NCI-H128 (cell line): ENCODE data around the gene GDAP2.
"Not testable (repeated sequence)": the region's sequence is repeated elsewhere in the genome, so short reads cannot be mapped to it uniquely, and the experiment has no call there.

Source experiments
- DNase-seq: peaks from one replicate; lab custom pipeline; 2025; ENCODE audit not compliant: unreplicated experiment; lab: John Stamatoyannopoulos, UW

Gene GDAP2

DNA sequence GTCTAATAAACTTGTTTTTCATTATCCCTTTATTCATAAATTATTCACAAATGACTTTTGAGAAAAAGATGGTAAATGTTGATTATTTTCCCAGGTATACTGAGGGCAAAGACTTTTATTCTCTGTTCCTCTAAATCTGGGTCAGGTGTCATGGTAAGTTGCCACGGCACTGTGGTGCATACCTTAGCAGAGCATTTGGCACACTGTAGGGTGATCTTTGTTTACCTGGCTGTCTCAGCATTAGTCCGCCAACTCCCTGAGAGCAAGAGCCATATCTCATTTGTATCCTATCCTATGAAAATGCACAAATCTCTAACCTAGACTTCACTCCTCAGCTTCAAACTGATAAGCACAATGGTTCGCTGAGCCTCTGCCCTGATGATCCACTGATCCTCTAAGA, 24.9 kb downstream of the GDAP2 start:
- DNase-seq = no peak

DNA sequence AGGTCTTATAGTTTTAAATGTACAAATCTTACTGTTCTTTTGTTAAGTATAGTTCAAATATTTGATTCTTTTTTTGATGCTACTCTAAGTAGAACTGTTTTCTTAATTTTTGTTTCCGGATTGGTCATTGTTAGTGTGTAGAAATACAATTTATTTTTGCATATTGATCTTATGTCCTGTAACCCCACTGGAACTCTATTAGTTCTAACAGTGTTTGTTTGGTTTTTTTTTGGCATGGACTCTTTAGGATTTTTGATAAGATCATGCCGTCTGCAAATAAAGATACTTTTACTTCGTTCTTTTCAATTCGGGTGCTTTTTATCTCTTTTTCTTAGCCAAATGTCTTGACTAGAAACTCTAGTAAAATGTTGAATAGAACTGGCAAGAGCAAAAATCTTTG, 26.5 kb downstream of the GDAP2 start:
- DNase-seq = no peak

DNA sequence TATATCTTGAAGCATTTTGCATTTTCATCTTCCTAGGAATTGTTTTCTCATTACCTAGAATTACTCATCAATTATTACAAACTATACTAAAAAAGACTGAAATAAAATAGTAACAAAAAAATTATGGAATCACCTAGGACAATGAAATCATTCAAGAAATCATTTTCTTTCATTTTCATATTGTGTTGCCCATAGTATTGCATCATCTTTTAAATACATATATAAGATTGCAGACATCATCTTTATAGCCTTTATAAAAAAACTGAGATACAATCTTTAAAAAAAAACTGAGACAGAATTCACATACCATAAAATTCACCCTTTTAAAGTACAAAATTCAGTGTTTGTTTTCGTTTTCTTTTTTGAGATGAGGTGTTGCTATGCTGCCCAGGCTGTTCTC, 29.6 kb downstream of the GDAP2 start:
- DNase-seq = no peak

DNA sequence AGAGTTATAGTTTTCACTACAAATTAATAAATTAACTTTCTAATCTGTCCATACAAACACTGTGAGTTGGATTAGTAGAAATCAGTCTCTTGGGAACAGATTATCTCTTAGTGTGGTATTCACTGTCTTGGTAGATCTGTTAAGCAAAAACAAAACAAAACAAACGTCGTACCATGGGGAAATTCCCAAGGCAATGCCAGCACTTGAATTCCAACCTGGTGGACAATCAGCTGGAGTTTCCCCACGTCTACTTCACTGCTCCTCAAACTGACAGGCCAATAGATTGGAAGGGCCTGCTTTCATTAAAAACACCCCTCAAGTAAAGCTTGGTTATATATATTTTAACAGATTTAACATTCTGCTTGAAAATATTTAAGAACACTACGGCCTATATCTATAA, 31.9 kb downstream of the GDAP2 start:
- DNase-seq = no peak

DNA sequence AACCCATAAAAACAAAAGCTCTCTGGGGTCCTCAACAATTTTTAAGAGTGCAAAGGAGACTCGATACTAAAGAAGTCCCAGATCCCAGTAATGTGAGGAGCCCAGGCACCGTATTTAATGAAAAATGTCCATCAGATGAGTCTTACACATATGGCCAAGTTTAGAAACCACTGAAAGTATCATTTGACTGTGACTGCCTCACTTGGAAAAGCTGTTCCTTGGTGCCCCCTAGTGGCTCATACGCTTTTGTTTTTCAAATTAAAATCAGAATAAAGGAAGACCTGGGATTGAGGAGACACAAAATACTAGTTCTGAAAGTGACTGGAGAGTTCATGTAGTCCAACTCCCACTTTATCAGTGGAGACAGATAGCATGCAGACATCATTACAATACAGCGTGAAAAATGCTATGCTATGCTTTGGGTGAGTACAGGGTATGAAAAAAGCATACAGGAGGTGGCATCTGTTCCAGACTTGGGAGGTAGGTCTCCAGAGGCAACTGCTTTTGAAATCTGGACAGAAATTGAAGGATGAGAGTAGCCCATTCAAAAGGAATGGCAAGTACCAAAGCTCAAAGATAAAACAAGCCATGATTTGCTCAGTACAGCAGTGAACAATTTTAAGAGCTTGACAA, 33.8 kb downstream of the GDAP2 start:
- peak; percentile 52 for DNase-seq

DNA sequence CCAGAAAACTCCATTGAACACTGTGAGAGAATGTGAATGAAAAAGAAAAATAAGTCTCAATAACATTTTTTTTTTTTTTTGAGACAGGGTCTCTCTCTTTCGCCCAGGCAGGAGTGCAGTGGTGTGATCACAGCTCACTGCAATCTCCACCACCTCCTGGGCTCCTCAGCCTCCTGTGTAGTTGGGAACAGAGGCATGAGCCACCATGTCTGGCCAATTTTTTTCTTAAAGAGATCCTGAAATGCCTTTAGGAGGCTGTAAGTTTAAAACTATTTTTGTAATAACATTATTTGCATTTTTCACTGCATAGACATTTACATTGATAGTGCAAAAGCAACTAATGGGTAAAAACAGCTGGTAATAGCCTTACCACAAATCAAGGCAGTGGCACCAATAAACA, 35.3 kb downstream of the GDAP2 start:
- no peak for DNase-seq

DNA sequence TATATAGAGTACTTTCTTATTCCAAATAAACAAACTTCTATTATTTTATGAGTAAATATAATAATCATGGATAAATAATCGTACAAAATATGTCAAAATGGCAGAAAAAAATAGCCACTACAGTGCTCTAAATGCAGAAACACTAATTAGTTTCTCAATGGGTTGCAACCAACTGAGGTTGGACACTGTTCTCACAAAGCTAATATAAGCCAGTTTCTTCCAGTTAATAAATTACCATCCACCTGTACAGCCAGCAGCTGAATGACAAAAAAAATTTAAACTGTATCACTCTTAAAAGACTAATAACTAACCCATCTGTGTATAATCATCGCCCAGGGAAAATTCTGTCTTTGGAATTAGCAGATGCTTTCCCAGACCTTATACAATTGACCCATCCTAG, 36.9 kb downstream of the GDAP2 start:
- no peak for DNase-seq

DNA sequence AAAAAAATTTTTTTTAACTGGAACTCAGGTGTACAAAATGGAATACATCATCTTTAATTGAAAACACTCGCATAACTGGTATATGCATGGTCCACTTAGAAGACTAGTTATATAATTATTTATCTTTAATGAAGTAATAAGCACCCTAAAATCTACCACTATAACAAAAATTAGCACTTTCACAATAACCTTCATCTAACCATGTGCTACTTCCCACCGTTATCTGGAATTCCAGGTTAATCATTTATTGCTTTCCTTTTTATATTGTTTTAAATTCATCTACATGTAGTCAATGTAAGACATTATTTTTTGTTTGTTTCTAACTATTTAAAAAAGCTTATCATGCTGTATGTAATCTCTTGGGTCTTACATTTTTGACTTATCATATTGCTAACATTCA, 39.0 kb downstream of the GDAP2 start:
- DNase-seq = no peak

DNA sequence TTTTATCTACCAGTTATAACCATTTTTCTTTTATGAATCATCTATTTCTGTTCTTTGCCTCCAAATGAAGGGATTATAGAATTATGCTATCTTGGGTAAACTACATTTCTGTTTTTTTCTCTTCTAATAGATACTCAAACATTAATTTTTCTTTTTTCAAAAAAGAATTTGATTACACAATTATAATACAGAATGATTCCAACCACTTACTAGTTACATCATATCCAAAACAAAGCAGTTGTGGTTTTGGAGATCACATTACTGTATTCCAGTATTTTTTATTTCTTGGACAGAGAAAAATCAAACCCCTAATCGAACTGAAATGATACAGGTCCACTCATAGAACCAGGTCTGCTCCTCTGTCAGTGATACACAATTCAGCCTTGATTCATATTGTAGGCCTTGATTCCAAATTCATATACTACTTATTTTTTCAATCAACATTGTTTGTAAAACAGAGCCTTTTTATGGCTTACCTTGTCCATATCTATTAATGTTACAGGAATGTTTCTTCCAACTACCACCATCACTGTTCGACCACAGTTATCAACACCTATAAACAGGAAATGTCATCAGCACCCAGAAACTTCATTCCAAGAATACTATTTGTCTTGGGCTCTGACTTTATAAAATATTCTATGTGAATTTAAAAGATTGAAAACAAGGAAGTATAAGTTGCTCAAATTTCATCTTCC, 43.2 kb downstream of the GDAP2 start:
- no peak for DNase-seq

DNA sequence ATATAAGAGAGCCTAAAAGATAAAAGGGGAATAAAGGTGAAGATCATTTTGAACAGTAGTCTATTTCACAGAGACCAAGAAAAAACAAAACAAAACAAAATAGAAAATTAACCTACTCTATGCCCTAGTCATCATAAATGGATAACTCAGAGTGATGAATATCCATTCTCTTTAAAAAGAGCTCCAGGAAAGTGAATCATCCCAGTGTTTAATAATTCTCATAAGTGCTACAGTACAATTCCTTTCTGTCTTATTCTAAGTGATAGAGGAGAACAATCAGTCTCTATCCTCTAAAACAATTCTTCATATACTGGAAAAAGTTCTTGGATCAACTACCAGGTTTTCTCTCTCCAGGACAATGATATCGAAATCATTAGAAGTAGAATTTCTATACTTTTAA, 45.8 kb downstream of the GDAP2 start:
- DNase-seq = no peak

DNA sequence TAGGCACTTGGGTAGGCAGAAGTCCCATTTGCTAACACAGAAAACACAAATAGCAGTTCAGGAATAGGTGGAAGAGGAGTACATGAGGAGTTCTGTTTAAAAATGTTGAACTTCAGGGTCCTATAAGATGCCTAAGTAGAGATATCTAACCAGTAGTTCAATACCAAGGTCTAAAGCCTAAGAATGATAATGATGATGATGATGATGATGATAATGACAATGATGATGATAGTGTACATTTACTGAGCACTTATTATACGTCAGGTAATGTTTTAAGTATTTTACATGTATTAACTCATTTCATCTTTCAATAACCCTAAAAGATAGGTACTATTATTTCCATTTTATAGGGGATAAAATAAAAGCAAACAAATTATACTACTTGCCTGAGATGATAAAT, 50.1 kb downstream of the GDAP2 start:
- DNase-seq = no peak

DNA sequence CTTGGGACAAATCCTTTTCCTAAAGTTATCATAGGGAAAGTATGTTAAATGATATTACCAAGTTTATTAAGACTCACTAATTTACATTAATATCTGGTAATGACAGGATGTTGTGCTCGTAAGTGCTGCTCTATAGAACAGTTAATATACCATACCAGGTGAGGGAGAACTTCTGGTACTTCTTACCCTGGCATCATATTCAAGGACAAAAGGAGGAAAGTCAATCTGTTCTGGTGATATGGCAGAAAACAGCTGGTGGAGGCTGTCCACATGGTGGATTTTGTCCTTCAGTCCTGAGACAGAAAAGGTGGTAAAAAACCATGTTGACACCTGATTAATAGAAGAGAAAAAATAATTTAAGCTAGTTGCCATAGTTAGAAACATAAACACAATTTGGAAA, 51.6 kb downstream of the GDAP2 start:
- no peak for DNase-seq

DNA sequence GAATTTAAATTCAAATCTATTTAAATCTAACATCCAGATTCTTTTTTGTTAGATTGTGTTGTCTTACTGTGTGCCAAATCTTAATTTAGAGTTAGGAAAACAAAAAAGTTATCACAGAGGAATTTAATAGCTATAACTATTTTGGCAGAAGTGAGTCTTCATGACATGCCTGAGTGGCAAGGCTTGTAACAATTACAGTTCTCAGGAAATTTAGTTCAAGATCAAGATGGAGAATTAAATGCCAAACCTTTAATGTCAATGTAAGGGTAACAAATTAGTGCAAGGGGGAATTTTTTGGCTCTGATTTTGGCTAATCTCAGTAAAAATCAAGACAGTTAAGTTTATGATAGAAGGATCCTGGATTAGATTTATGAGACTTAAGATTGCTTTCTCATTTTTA, 58.4 kb downstream of the GDAP2 start:
- no peak for DNase-seq

DNA sequence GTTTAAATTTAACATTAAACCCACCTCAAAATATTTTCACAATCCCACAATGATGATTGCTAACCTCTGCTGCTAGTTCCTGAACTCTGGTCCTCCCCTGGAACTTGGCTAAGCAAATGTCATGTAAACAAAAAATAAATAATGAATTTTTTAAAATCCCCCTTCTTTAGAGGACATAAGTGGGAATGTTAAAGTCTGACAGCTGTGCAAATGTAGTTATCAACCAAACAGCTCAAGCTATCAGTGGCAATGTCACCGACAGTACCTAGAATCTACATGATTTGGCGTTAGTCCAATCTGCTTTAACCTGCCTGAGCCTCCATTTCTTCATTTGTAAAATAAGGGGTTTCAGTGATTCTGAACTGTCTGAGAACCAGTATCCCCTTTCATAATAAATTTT, 67.7 kb downstream of the GDAP2 start:
- DNase-seq = no peak

DNA sequence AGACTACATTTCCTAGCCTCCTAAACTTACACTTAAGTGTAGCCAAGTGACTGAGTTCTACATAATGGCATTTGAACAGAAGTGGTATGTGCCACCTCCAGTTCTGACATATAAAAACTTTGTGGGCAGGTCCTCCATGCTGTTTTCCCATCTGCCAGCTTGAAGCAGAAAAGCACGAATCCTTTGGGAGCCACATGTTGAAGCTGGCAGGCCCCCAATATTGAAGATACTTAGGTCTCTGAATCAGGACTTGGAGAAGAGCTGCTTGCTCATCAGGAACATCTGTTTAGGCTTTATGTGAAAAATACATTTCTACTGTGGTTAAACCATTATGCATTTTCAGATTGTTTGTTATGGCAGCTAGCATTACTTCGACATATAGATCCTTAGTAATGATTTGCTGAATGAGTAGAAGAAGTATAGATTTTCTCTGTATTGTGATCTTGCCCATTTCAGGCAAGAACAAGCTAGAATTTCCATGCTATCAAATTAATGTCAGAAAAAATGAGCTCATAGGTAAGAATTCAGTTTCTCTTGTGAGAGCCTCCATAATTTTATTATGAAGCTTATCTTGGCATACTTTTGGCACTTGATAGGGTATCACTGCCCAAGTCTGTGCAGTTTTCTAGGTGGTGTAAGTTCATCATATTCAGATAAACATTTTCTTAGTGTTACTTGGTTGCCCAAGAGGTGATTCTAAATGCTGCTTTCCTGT, 68.4 kb downstream of the GDAP2 start:
- DNase-seq = no peak

DNA sequence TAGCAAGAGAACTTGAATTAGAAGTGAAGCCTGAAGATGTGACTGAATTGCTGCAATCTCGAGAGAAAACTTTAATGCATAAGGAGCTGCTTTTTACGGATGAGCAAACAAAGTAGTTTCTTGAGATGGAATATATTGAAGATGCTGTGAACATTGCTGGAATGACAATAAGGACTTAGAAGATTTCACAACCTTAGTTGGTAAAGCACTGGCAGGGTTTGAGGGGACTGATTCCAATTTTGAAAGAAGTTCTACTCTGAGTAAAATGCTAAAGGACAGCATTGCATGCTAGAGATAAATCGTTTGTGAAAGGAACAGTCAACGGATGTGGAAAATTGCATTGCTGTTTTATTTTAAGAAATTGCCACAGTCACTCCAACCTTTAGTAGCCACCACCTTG, 69.5 kb downstream of the GDAP2 start:
- DNase-seq = no peak

DNA sequence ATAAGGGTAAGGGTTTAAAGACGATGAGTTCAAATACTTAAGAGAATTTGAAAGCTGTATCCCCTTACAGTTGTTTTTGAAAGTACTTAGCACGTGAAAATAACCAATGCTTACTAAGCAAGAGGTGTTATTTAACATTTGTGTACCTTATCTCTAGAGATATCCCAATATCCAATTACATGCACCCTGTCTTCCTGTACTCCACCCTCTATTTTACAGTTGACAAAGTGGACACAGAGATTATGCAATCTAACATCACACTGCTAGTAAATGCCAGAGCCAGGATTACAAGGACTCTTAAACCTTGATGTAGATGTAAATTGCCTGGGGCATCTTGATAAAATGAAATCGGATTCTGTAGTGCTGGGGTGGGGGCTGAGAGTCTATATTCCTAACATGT, 72.0 kb downstream of the GDAP2 start:
- no peak for DNase-seq

DNA sequence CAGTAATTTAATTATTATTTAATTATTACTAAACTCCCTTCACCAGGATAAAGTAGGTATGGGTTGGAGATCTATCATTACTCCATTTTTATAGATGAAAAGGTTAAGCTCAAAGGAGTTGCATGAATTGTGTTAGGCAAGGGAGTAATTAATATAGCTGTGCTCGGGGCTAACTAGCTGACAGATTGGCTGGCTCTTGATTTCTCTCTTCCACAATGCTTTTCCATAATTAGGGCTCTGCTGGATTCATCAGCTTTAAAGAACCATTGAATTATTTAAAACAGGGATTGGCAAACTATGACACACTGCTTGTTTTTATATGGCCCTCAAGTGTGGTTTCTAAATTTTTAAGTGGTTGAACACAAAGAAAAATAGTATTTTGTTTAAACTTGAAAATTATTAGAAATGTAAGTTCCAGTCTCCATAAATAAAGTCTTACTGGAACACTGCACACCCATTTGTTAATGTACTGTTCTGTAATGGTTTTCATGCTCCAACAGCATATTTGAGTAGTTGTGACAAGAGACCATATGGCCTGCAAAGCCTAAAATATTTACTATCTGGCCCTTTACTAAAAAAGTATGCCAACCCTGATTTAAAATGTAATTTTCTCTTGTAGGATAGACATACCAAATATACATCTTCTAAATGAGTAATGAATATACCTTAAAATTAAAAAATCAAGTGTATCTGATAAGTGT, 76.4 kb downstream of the GDAP2 start:
- no peak for DNase-seq

DNA sequence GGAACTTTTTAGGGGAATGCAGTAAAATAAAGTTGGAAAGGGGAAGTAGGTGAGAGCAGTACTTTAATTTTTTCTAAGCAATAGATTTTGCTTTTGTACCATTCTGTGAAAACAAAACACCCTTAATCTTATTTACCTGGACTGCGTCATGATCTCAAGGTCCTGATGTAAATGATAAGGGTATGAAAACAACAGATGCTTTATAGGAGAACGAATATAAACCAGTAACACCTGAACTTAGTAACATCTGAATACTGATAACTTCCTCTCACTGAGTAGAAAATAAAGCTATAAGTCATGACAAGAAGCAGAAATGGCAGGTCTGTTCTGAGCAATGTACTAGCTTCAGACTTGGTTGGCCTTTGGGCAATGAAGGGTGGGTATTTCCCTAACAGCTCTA, 77.7 kb downstream of the GDAP2 start:
- DNase-seq = no peak

DNA sequence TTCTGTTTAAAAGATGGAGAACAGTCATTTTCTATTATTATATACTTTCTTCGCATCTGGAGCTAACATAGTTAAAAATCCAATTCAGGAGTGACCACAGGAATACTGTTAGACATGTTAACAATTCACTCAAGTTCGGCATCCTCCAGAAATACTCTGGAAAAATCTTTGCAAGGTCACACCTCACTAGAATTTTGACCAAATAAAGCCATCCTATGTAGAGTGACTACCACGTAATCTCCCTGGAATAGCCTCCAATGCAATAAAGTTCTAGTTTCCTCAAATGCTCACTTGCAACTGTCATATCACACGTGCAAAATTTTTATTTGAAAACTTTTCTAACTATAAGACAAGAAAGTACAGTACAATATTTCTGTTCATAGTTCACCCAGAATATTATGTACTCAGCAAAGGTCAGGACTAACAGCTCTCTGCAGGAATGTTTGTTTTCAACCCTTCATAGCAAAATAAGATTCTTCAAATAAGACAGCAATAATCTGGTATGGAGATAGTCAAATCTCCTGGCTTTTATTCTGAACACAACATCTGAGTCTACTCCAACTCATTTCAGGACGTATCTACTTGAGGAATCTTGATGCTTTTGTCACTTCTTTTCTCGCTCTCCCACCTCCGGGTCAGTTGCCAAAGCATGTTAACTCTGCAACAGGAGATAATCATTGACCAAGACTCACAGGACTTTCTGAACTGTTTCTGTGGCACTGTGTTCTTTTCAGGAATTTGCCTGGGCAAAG, 82.6 kb downstream of the GDAP2 start:
- DNase-seq = no peak

DNA sequence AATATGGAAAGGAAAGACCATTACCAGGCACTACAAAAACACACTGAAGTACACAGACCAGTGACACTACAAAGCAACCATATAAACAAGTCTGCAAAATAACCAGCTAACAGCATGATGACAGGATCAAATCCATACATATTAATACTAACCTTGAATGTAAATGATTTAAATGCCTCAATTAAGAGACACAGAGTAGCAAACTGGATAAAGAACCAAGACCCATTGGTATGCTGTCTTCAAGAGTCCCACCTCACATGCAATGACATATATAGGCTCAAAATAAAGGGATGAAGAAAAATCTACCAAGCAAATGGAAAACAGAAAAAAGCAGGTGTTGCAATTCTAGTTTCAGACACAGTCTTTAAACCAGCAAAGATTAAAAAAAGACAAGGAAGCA, 84.9 kb downstream of the GDAP2 start:
- DNase-seq = not testable (repeated sequence)
